Measurements from ENCODE around the gene MYRFL. TPM values are rescaled to one million over a fixed set of nuclear protein-coding genes. Genes with fewer than 3 reads are reported as not detected.
A peak's percentile ranks its signal among the peaks of the same experiment; 100 is the strongest.
"Not testable (repeated sequence)": the region's sequence is repeated elsewhere in the genome, so short reads cannot be mapped to it uniquely, and the experiment has no call there.

MYRFL gene
- total RNA-seq, 6 donors from 2014 or later: 0.10 to 1.8 (median 0.20) TPM; not detected in 3

GRCh38 chr12:69988481-69989321 lies 163.7 kb downstream of the MYRFL start:
- Histone ChIP-seq H3K27ac (peak overlapping the region in 3 of 4 donors; percentile 3 to 54 (median 36)), H3K27me3 (no peaks in the 10 kb centered on the region), H3K36me3 (no peaks in the 10 kb centered on the region), H3K9me3 (no peaks in the 10 kb centered on the region), H3K4me3 (no peak overlapping the region), H3K4me1 (peaks cover 0 to 18% (median 2%) of the 10 kb centered on the region in 4 donors)
- WGBS, 2 donors: 39 to 40% methylated on average over 9 of the region's 9 CpGs
- DNase-seq (no peak), ATAC-seq (ENCODE audit: low FRiP score in 2 of 2) (peak in 1 of 2 donors; percentile 81)
- no peak for TF ChIP-seq EP300 (IDR thresholded peaks at IDR 0.05)
- TF ChIP-seq, protein P1, sequence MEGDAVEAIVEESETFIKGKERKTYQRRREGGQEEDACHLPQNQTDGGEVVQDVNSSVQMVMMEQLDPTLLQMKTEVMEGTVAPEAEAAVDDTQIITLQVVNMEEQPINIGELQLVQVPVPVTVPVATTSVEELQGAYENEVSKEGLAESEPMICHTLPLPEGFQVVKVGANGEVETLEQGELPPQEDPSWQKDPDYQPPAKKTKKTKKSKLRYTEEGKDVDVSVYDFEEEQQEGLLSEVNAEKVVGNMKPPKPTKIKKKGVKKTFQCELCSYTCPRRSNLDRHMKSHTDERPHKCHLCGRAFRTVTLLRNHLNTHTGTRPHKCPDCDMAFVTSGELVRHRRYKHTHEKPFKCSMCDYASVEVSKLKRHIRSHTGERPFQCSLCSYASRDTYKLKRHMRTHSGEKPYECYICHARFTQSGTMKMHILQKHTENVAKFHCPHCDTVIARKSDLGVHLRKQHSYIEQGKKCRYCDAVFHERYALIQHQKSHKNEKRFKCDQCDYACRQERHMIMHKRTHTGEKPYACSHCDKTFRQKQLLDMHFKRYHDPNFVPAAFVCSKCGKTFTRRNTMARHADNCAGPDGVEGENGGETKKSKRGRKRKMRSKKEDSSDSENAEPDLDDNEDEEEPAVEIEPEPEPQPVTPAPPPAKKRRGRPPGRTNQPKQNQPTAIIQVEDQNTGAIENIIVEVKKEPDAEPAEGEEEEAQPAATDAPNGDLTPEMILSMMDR (IDR thresholded peaks at IDR 0.05): no peak
- TF ChIP-seq POLR2A (IDR thresholded peaks at IDR 0.05): no peak
- TF ChIP-seq POLR2AphosphoS5 (IDR thresholded peaks at IDR 0.05): no peak

- DNase-seq (no peak), ATAC-seq (ENCODE audit: low FRiP score in 2 of 2) (no peak)
- TF ChIP-seq POLR2AphosphoS5 (IDR thresholded peaks at IDR 0.05) (peak in 1 of 2 donors; percentile 38), POLR2A (IDR thresholded peaks at IDR 0.05) (no peak), EP300 (IDR thresholded peaks at IDR 0.05) (no peak)
- Histone ChIP-seq H3K4me3 (no peak overlapping the region), H3K27ac (no peak overlapping the region), H3K4me1 (peaks cover 0 to 18% (median 2%) of the 10 kb centered on the region in 4 donors), H3K27me3 (no peaks in the 10 kb centered on the region), H3K36me3 (no peaks in the 10 kb centered on the region), H3K9me3 (no peaks in the 10 kb centered on the region)
- WGBS, 2 donors: 83 to 87% methylated on average over 4 to 6 of the region's 6 CpGs
These were observed 166.8 kb downstream of the MYRFL start for GRCh38 chr12:69991690-69992288.

- Histone ChIP-seq H3K4me3 (no peak overlapping the region), H3K4me1 (peaks cover 0 to 2% (median 0%) of the 10 kb centered on the region in 4 donors), H3K27me3 (no peaks in the 10 kb centered on the region), H3K9me3 (no peaks in the 10 kb centered on the region), H3K27ac (no peak overlapping the region), H3K36me3 (no peaks in the 10 kb centered on the region)
- DNase-seq: no peak
- TF ChIP-seq EP300 (IDR thresholded peaks at IDR 0.05): no peak
- TF ChIP-seq POLR2A (IDR thresholded peaks at IDR 0.05): no peak
- TF ChIP-seq POLR2AphosphoS5 (IDR thresholded peaks at IDR 0.05): no peak
- TF ChIP-seq, protein P1 (IDR thresholded peaks at IDR 0.05): no peak
- no peak for ATAC-seq (ENCODE audit: low FRiP score in 2 of 2)
- WGBS, 2 donors: 90 to 100% methylated on average over 1 of the region's 1 CpG
These were observed 168.4 kb downstream of the MYRFL start for GRCh38 chr12:69993433-69993832.

GRCh38 chr12:69994086-69994485 lies 169.1 kb downstream of the MYRFL start:
- H3K27me3 ChIP-seq; ATAC-seq (ENCODE audit: low FRiP score in 2 of 2); H3K27ac ChIP-seq; H3K4me1 ChIP-seq; DNase-seq; H3K4me3 ChIP-seq; H3K36me3 ChIP-seq; H3K9me3 ChIP-seq: not testable (repeated sequence)
- WGBS, 2 donors: 76 to 85% methylated on average over 7 of the region's 7 CpGs

DNA sequence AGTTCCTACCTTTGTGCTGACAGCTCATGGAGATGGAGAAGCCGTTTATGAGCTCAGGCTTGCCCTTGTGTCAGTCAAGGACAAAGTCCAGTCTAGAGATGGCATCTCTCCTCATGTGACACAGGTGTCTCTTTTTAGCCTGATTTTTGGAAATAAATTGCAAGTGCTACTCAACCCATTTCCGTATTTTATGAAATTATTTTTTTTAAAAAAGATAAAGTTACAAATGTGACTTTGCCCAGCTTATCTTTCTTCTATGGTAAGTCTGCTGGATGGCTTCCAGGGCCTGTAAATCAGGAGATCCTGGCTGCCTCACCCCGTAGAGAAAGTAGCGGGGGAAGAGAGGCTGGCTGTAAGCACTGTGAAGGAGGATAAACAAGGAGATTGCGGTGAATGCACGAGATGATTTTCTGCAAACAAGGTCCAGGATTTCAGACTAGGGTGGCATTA lies 169.7 kb downstream of the MYRFL start:
- Histone ChIP-seq H3K4me1 (no peaks in the 10 kb centered on the region), H3K9me3 (no peaks in the 10 kb centered on the region), H3K27ac (no peak overlapping the region), H3K36me3 (no peaks in the 10 kb centered on the region), H3K27me3 (no peaks in the 10 kb centered on the region), H3K4me3 (no peak overlapping the region)
- ATAC-seq (ENCODE audit: low FRiP score in 2 of 2) (no peak), DNase-seq (no peak)
- 61 to 65% methylated on average over 6 of the region's 6 CpGs for WGBS, 2 donors
- TF ChIP-seq, protein P1 (IDR thresholded peaks at IDR 0.05): no peak
- TF ChIP-seq POLR2A (IDR thresholded peaks at IDR 0.05) (no peak), POLR2AphosphoS5 (IDR thresholded peaks at IDR 0.05) (no peak), EP300 (IDR thresholded peaks at IDR 0.05) (no peak)

Measured in upper lobe of left lung (tissue), 6 donors.